H9 (cell line): ENCODE data around the gene PTMA. TPM values are rescaled to one million over a fixed set of nuclear protein-coding genes. Genes with fewer than 3 reads are reported as not detected.

ENCODE experiments used
- DNase-seq: peaks from one replicate; pipeline ENCODE4 v3.0.0-alpha.2; 2017
- H2AFZ ChIP-seq: one replicate; pipeline ENCODE4 v1.6.1; 2013; ENCODE audit warnings: mild to moderate bottlenecking, low read length, control low read depth, moderate library complexity
- H2AK5ac ChIP-seq: 2 replicates; pipeline ENCODE4 v1.6.1; 2013; ENCODE audit warnings: low read length, control low read depth, mixed read lengths; ENCODE audit not compliant: insufficient read length
- H2BK120ac ChIP-seq: one replicate; pipeline ENCODE4 v1.6.1; 2013; ENCODE audit warnings: low read depth, mild to moderate bottlenecking, low read length, control low read depth, inconsistent platforms; ENCODE audit not compliant: poor library complexity, severe bottlenecking
- H2BK12ac ChIP-seq: 2 replicates; pipeline ENCODE4 v1.6.1; 2013; ENCODE audit warnings: low read length, control low read depth, mixed read lengths, low read depth; ENCODE audit not compliant: insufficient read length
- H2BK15ac ChIP-seq: 2 replicates; pipeline ENCODE4 v1.6.1; 2013; ENCODE audit warnings: low read depth, low read length, control low read depth
- H2BK20ac ChIP-seq: one replicate; pipeline ENCODE4 v1.6.1; 2013; ENCODE audit warnings: low read depth, mild to moderate bottlenecking, low read length, control low read depth, inconsistent platforms; ENCODE audit not compliant: poor library complexity, severe bottlenecking
- H2BK5ac ChIP-seq: 2 replicates; pipeline ENCODE4 v1.6.1; 2013; ENCODE audit warnings: low read length, control low read depth, mixed read lengths; ENCODE audit not compliant: insufficient read length
- H3K14ac ChIP-seq: 2 replicates; pipeline ENCODE4 v1.6.1; 2013; ENCODE audit warnings: low read length, control low read depth; ENCODE audit not compliant: insufficient read depth
- H3K18ac ChIP-seq: 2 replicates; pipeline ENCODE4 v1.6.1; 2013; ENCODE audit warnings: low read depth, mild to moderate bottlenecking, mixed read lengths, low read length, control low read depth; ENCODE audit not compliant: insufficient read length
- H3K23ac ChIP-seq: 2 replicates; pipeline ENCODE4 v1.6.1; 2013; ENCODE audit warnings: low read length, control low read depth, mixed read lengths, low read depth; ENCODE audit not compliant: insufficient read length
- H3K23me2 ChIP-seq: 2 replicates; pipeline ENCODE4 v1.6.1; 2013; ENCODE audit warnings: low read depth, mild to moderate bottlenecking, mixed read lengths, low read length, control low read depth; ENCODE audit not compliant: insufficient read length, poor library complexity, severe bottlenecking
- H3K27ac ChIP-seq: 2 replicates; pipeline ENCODE4 v1.5.1; 2013; ENCODE audit warnings: low read length, control low read depth, mixed read lengths, low read depth; ENCODE audit not compliant: insufficient read length
- H3K27me3 ChIP-seq: 2 replicates; pipeline ENCODE4 v1.6.1; 2013; ENCODE audit warnings: low read length, control low read depth, inconsistent platforms; ENCODE audit not compliant: insufficient read depth
- H3K4ac ChIP-seq: 2 replicates; pipeline ENCODE4 v1.6.1; 2013; ENCODE audit warnings: low read depth, mild to moderate bottlenecking, control low read depth, inconsistent platforms, low read length, moderate library complexity
- H3K4me1 ChIP-seq: 2 replicates; pipeline ENCODE4 v1.6.1; 2013; ENCODE audit warnings: low read length, control low read depth, inconsistent platforms; ENCODE audit not compliant: insufficient read depth
- H3K4me2 ChIP-seq: 2 replicates; pipeline ENCODE4 v1.6.1; 2013; ENCODE audit warnings: low read length, control low read depth, mixed read lengths; ENCODE audit not compliant: insufficient read length, insufficient read depth
- H3K56ac ChIP-seq: 2 replicates; pipeline ENCODE4 v1.6.1; 2013; ENCODE audit warnings: low read depth, mild to moderate bottlenecking, mixed read lengths, low read length, control low read depth; ENCODE audit not compliant: insufficient read length
- H3K79me1 ChIP-seq: 2 replicates; pipeline ENCODE4 v1.6.1; 2013; ENCODE audit warnings: low read depth, mild to moderate bottlenecking, moderate library complexity, low read length, control low read depth, inconsistent platforms; ENCODE audit not compliant: insufficient read depth, poor library complexity, severe bottlenecking
- H3K79me2 ChIP-seq: 2 replicates; pipeline ENCODE4 v1.6.1; 2013; ENCODE audit warnings: low read length, control low read depth, inconsistent platforms; ENCODE audit not compliant: insufficient read depth
- H3K9ac ChIP-seq: 2 replicates; pipeline ENCODE4 v1.6.1; 2013; ENCODE audit warnings: low read length, control low read depth, mixed read lengths; ENCODE audit not compliant: insufficient read length; ENCODE audit errors: extremely low read depth
- H3K9me3 ChIP-seq: one replicate; pipeline ENCODE4 v1.6.1; 2013; ENCODE audit warnings: low read depth, low read length, inconsistent platforms; ENCODE audit not compliant: control insufficient read depth
- H3T11ph ChIP-seq: one replicate; pipeline ENCODE4 v1.6.1; 2013; ENCODE audit warnings: mild to moderate bottlenecking, low read length, control low read depth, inconsistent platforms
- H4K20me1 ChIP-seq: one replicate; pipeline ENCODE4 v1.6.1; 2013; ENCODE audit not compliant: control insufficient read depth, insufficient read length, insufficient read depth
- H4K5ac ChIP-seq: 2 replicates; pipeline ENCODE4 v1.6.1; 2013; ENCODE audit warnings: low read depth, mild to moderate bottlenecking, mixed read lengths, low read length, control low read depth; ENCODE audit not compliant: insufficient read length
- H4K8ac ChIP-seq: replicated peaks from 2 replicates; pipeline ENCODE4 v1.6.1; 2013; ENCODE audit warnings: low read length, control low read depth, mixed read lengths, low read depth; ENCODE audit not compliant: insufficient read length
- H4K91ac ChIP-seq: 2 replicates; pipeline ENCODE4 v1.6.1; 2013; ENCODE audit warnings: low read depth, mild to moderate bottlenecking, moderate library complexity, mixed read lengths, low read length, control low read depth; ENCODE audit not compliant: insufficient read length
- H3K27ac Mint-ChIP-seq, 3 experiments: 2 replicates in 2 of 3; 3 replicates in 1 of 3; pipeline ENCODE4 v1.8.0; 2020 to 2021; ENCODE audit warnings: mixed read lengths in 3 of 3, mild to moderate bottlenecking in 1 of 3, moderate library complexity in 1 of 3
- H3K27me3 Mint-ChIP-seq: 2 replicates; pipeline ENCODE4 v1.8.0; 2021; ENCODE audit warnings: low read depth, mild to moderate bottlenecking, moderate library complexity, mixed read lengths
- H3K36me3 Mint-ChIP-seq, 3 experiments: 2 replicates in 2 of 3; 3 replicates in 1 of 3; pipeline ENCODE4 v1.8.0; 2020 to 2021; ENCODE audit warnings: low read depth in 3 of 3, mixed read lengths in 3 of 3; ENCODE audit not compliant: insufficient read depth in 1 of 3
- H3K4me1 Mint-ChIP-seq, 2 experiments: 2 replicates each; pipeline ENCODE4 v1.8.0; 2020; ENCODE audit warnings: mixed read lengths in 2 of 2
- H3K4me3 Mint-ChIP-seq, 2 experiments: 2 replicates in 1 of 2; 3 replicates in 1 of 2; pipeline ENCODE4 v1.8.0; 2020 to 2021; ENCODE audit warnings: mild to moderate bottlenecking in 2 of 2, mixed read lengths in 2 of 2, moderate library complexity in 1 of 2
- H3K9me3 Mint-ChIP-seq, 2 experiments: 2 replicates in 1 of 2; 3 replicates in 1 of 2; pipeline ENCODE4 v1.8.0; 2020; ENCODE audit warnings: mild to moderate bottlenecking in 2 of 2, mixed read lengths in 2 of 2, moderate library complexity in 1 of 2
- CTCF ChIP-seq: fragments of 200-600 bp; sonication (generic); conservative IDR thresholded peaks from 3 replicates; pipeline ENCODE4 v1.8.0; 2021; ENCODE audit warnings: antibody characterized with exemption, mild to moderate bottlenecking
- WGBS: extraction: QIAGEN DNeasy Blood & Tissue Kit; methylation state at CpG from one replicate; pipeline ENCODE4 v1.1.7; 2013; ENCODE audit warnings: missing lambda C conversion rate, low lambda C conversion rate, mixed read lengths; ENCODE audit not compliant: insufficient read length; ENCODE audit errors: extremely low coverage; 5-methylcytosine and 5-hydroxymethylcytosine counted together
- total RNA-seq: library from RNA; stranded (reverse); gene quantifications from 2 replicates; pipeline ENCODE4 v1.2.1, GENCODE V29; 2021

The PTMA gene
- total RNA-seq, 1 experiment from 2014 or later: 1,963 TPM

GRCh38 chr2:231680992-231681852 lies 27.1 kb upstream of the PTMA start:
- Histone ChIP-seq H3K27me3 (no peaks in the 10 kb centered on the region), H4K8ac (no peak overlapping the region)

More at GRCh38 chr2:231680992-231681852, 27.1 kb upstream of the PTMA start:
- Histone ChIP-seq H4K91ac (peak overlapping the region; percentile 99), H3K79me2 (no peaks in the 10 kb centered on the region), H3K23me2 (peaks cover 7% of the 10 kb centered on the region), H2AFZ (no peak overlapping the region), H2BK15ac (no peak overlapping the region), H2BK5ac (peak overlapping the region; percentile 38), H3K9me3 (no peaks in the 10 kb centered on the region), H3K56ac (no peak overlapping the region), H3K4ac (peak overlapping the region; percentile 88), H3K18ac (peak overlapping the region; percentile 88), H3K14ac (peak overlapping the region; percentile 98), H3K4me1 (peaks cover 2% of the 10 kb centered on the region; the same call in 1 of the 2 replicates), H3K9ac (peak overlapping the region; percentile 78), H2AK5ac (peak overlapping the region; percentile 69), H3K4me2 (peak overlapping the region; percentile 64), H2BK12ac (peak overlapping the region; percentile 92), H4K20me1 (no peaks in the 10 kb centered on the region), H3K23ac (no peak overlapping the region), H4K5ac (peak overlapping the region; percentile 98), H3K79me1 (no peaks in the 10 kb centered on the region), H3T11ph (peak overlapping the region; percentile 46), H2BK20ac (no peak overlapping the region), H3K27ac (peak overlapping the region; percentile 85), H2BK120ac (peak overlapping the region; percentile 74)
- Mint-ChIP-seq H3K9me3 (no peaks in the 10 kb centered on the region), H3K27ac (peak overlapping the region; percentile 99), H3K4me1 (peaks cover 34 to 39% of the 10 kb centered on the region in 2 experiments), H3K27me3 (0 out of 2 replicates have a peak, but pooled peaks cover 1% of the 10 kb centered on the region), H3K4me3 (peak overlapping the region; percentile 75 to 89), H3K36me3 (no peaks in the 10 kb centered on the region)
- peak; percentile 92 for DNase-seq
- TF ChIP-seq CTCF: no peak
- WGBS: no CpG with 5 or more reads among the region's 79 CpGs
